HUES64 (cell line): Measurements from ENCODE around the gene AHSP.
"Not testable (repeated sequence)": the region's sequence is repeated elsewhere in the genome, so short reads cannot be mapped to it uniquely, and the experiment has no call there.

ENCODE experiments used
- H3K27ac ChIP-seq: 2 replicates; pipeline ENCODE4 v1.7.0; 2013; ENCODE audit warnings: low read depth, low read length, inconsistent platforms
- H3K27me3 ChIP-seq: 2 replicates; pipeline ENCODE4 v1.6.1; 2013; ENCODE audit warnings: mild to moderate bottlenecking, low read length; ENCODE audit not compliant: insufficient read depth
- H3K36me3 ChIP-seq: 2 replicates; pipeline ENCODE4 v1.6.1; 2013; ENCODE audit warnings: mild to moderate bottlenecking, low read length; ENCODE audit not compliant: insufficient read depth
- H3K4me1 ChIP-seq: 2 replicates; pipeline ENCODE4 v1.6.1; 2013; ENCODE audit warnings: mild to moderate bottlenecking, low read length, moderate library complexity; ENCODE audit not compliant: insufficient read depth
- H3K4me3 ChIP-seq: 2 replicates; pipeline ENCODE4 v1.5.1; 2013; ENCODE audit warnings: mild to moderate bottlenecking, low read length, moderate library complexity
- H3K9ac ChIP-seq: 2 replicates; pipeline ENCODE4 v1.6.1; 2013; ENCODE audit warnings: mild to moderate bottlenecking, low read depth, low read length
- H3K9me3 ChIP-seq: 2 replicates; pipeline ENCODE4 v1.6.1; 2013; ENCODE audit warnings: low read depth, low read length; ENCODE audit not compliant: insufficient read depth
- WGBS: fragments of 150-250, 120-280 bp; methylation state at CpG from one replicate; pipeline ENCODE4 v1.1.7; 2013; ENCODE audit warnings: missing lambda C conversion rate; 5-methylcytosine and 5-hydroxymethylcytosine counted together

Gene AHSP

DNA sequence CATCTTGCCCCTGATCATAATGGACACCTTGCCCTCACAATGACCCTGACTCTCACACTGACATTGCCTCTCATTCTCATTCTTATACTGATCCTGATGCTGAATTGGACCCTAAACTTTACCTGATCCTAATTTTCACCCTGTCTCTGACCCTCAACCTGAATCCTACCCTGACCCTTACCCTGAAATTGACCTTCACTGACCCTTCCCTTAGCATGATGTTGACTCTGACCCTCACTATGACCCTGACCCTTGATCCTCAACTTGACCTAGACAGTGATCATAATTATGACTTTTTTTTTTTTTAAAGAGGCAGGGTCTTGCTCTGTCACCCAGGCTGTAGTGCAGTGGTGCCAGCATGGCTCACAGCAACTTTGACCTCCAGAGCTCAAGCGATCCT is 3.4 kb downstream of the AHSP start:
- peaks cover 46% of the 10 kb centered on the region for H3K27me3 ChIP-seq
- H3K4me3 ChIP-seq = no peak overlapping the region
- no peaks in the 10 kb centered on the region for H3K36me3 ChIP-seq
- no peaks in the 10 kb centered on the region for H3K9me3 ChIP-seq
- H3K9ac ChIP-seq = no peak overlapping the region
- peaks cover 17% of the 10 kb centered on the region; the same call in 1 of the 2 replicates for H3K4me1 ChIP-seq
- no peak overlapping the region for H3K27ac ChIP-seq
- 90% methylated on average over 1 of the region's 1 CpG for WGBS

DNA sequence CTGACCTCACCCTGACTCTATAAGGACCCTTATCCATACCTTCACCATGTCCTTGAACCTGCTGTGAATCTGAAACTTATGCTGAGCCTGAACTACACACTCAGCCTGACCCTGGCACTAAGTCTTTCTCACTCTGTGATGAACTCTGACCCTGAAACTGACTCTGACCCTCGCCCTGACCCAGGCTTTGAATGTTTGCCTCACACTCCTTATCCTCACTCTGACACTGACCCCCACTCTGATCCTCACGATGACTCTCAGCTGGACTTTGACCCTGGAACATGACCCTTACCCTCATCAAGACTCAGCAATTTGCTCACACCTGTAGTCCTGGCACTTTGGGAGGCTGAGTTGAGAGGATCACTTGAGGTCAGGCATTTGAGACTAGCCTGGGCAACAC is 4.4 kb downstream of the AHSP start:
- peaks cover 56% of the 10 kb centered on the region for H3K27me3 ChIP-seq
- H3K4me1 ChIP-seq = peaks cover 22% of the 10 kb centered on the region
- H3K36me3 ChIP-seq = no peaks in the 10 kb centered on the region
- H3K27ac ChIP-seq = no peak overlapping the region
- H3K4me3 ChIP-seq = no peak overlapping the region
- no peak overlapping the region for H3K9ac ChIP-seq
- 90% methylated on average over 2 of the region's 2 CpGs for WGBS
- H3K9me3 ChIP-seq = no peaks in the 10 kb centered on the region

GRCh38 chr16:31532896-31533295 is 5.2 kb downstream of the AHSP start:
- Histone ChIP-seq H3K27me3 (peaks cover 58% of the 10 kb centered on the region), H3K27ac (no peak overlapping the region), H3K9me3 (no peaks in the 10 kb centered on the region), H3K4me3 (no peak overlapping the region), H3K9ac (no peak overlapping the region), H3K36me3 (no peaks in the 10 kb centered on the region), H3K4me1 (peaks cover 19% of the 10 kb centered on the region)
- 74% methylated on average over 4 of the region's 4 CpGs for WGBS

DNA sequence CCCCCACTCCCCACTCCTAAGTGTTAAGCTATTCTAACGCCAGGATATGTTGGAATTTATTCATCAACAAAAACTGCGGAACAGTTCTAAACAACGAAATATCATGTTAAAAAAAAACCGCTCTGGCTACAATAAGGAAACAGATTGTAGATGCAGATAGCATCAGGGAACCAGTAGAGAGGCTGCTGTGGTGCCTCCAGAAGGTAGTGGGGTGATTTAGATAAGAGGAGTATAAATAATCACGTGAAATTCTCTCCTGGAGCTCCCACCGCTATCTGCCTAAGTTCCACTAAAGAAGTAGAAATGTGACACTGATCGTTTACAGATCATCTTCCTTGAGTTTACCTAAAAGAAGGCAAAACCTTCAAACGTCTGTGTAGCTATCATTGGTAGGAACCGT is 8.0 kb downstream of the AHSP start:
- 85% methylated on average over 9 of the region's 9 CpGs for WGBS
- H3K27me3 ChIP-seq = peaks cover 34% of the 10 kb centered on the region
- 0 out of 2 replicates have a peak, but pooled peaks cover 8% of the 10 kb centered on the region for H3K9me3 ChIP-seq
- H3K9ac ChIP-seq = no peak overlapping the region
- no peak overlapping the region for H3K4me3 ChIP-seq
- H3K36me3 ChIP-seq = no peaks in the 10 kb centered on the region
- no peak overlapping the region for H3K27ac ChIP-seq
- peaks cover 10% of the 10 kb centered on the region; the same call in 1 of the 2 replicates for H3K4me1 ChIP-seq

GRCh38 chr16:31536804-31537361 is 9.2 kb downstream of the AHSP start:
- Histone ChIP-seq H3K9ac (peak overlapping the region; percentile 14; the same call in 1 of the 2 replicates), H3K27me3 (peaks cover 29% of the 10 kb centered on the region), H3K27ac (no peak overlapping the region), H3K36me3 (no peaks in the 10 kb centered on the region), H3K4me3 (peak overlapping the region; percentile 57), H3K9me3 (0 out of 2 replicates have a peak, but pooled peaks cover 8% of the 10 kb centered on the region), H3K4me1 (peaks cover 10% of the 10 kb centered on the region; the same call in 1 of the 2 replicates)
- 78% methylated on average over 21 of the region's 21 CpGs for WGBS

GRCh38 chr16:31537362-31538242 is 9.9 kb downstream of the AHSP start:
- peaks cover 10% of the 10 kb centered on the region; the same call in 1 of the 2 replicates for H3K4me1 ChIP-seq
- H3K4me3 ChIP-seq = peak overlapping the region; percentile 57
- H3K27me3 ChIP-seq = peaks cover 29% of the 10 kb centered on the region
- H3K9ac ChIP-seq = peak overlapping the region; percentile 14; the same call in 1 of the 2 replicates
- H3K27ac ChIP-seq = no peak overlapping the region
- no peaks in the 10 kb centered on the region for H3K36me3 ChIP-seq
- WGBS = 6% methylated on average over 55 of the region's 57 CpGs
- H3K9me3 ChIP-seq = 0 out of 2 replicates have a peak, but pooled peaks cover 8% of the 10 kb centered on the region

GRCh38 chr16:31538243-31538598 is 10.5 kb downstream of the AHSP start:
- not testable (repeated sequence) for H3K36me3 ChIP-seq, H3K4me1 ChIP-seq, H3K27ac ChIP-seq, H3K9ac ChIP-seq
- Histone ChIP-seq H3K27me3 (peaks cover 29% of the 10 kb centered on the region), H3K4me3 (peak overlapping the region; percentile 57; the same call in 1 of the 2 replicates), H3K9me3 (0 out of 2 replicates have a peak, but pooled peaks cover 12% of the 10 kb centered on the region)
- WGBS = over 99% methylated on average over 5 of the region's 7 CpGs

DNA sequence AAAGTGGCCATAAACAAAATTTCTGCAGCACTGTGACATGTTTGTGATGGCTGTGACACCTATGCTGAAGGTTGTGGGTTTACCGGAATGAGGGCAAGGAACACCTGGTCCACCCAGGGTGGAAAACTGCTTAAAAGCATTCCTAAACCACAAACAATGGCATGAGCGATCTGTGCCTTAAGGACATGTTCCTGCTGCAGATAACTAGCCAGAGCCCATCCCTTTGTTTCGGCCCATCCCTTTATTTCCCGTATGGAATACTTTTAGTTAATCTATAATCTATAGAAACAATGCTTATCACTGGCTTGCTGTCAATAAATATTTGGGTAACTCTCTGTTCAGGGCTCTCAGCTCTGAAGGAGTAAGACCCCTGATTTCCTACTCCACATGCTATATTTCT is 12.1 kb downstream of the AHSP start:
- WGBS = 88% methylated on average over 1 of the region's 4 CpGs
- H3K9me3 ChIP-seq = 0 out of 2 replicates have a peak, but pooled peaks cover 20% of the 10 kb centered on the region
- not testable (repeated sequence) for H3K4me3 ChIP-seq, H3K27ac ChIP-seq, H3K36me3 ChIP-seq, H3K4me1 ChIP-seq, H3K9ac ChIP-seq
- peaks cover 29% of the 10 kb centered on the region for H3K27me3 ChIP-seq

- Histone ChIP-seq H3K9me3 (0 out of 2 replicates have a peak, but pooled peaks cover 20% of the 10 kb centered on the region), H3K27me3 (peaks cover 4% of the 10 kb centered on the region), H3K36me3 (no peaks in the 10 kb centered on the region), H3K9ac (no peak overlapping the region), H3K4me1 (0 out of 2 replicates have a peak, but pooled peaks cover 3% of the 10 kb centered on the region), H3K4me3 (no peak overlapping the region), H3K27ac (no peak overlapping the region)
- 90% methylated on average over 4 of the region's 4 CpGs for WGBS
Measured at GRCh38 chr16:31542763-31543162, 15.1 kb downstream of the AHSP start.

GRCh38 chr16:31561426-31562233 is 33.9 kb downstream of the AHSP start:
- Histone ChIP-seq H3K9me3 (no peaks in the 10 kb centered on the region), H3K4me1 (no peaks in the 10 kb centered on the region), H3K9ac (no peak overlapping the region), H3K27ac (no peak overlapping the region), H3K36me3 (no peaks in the 10 kb centered on the region), H3K27me3 (peaks cover 23% of the 10 kb centered on the region), H3K4me3 (no peak overlapping the region)
- 86% methylated on average over 7 of the region's 8 CpGs for WGBS
